Cardiac muscle cell (in vitro differentiated cells and primary cell): ENCODE measurements around the gene MAP3K2. TPM values are rescaled to one million over a fixed set of nuclear protein-coding genes. Genes with fewer than 3 reads are reported as not detected.

Source experiments
- DNase-seq, 2 donors: peaks; one replicate each; pipeline versions ENCODE4 v3.0.0 to v3.0.0-alpha.2; 2010 to 2017; ENCODE audit warnings: low read depth in 1 of 2, low spot score in 1 of 2
- H3K27ac ChIP-seq: fragments of 200-600 bp; sonication (generic); 2 replicates; pipeline ENCODE4 v1.5.1; 2016
- H3K27me3 ChIP-seq: fragments of 200-600 bp; sonication (generic); 2 replicates; pipeline ENCODE4 v1.6.0; 2016; ENCODE audit warnings: control low read depth
- H3K36me3 ChIP-seq: fragments of 200-600 bp; sonication (generic); 2 replicates; pipeline ENCODE4 v1.5.1; 2016; ENCODE audit warnings: control low read depth
- H3K4me1 ChIP-seq: fragments of 200-600 bp; sonication (generic); 2 replicates; pipeline ENCODE4 v1.8.1; 2017; ENCODE audit warnings: low read depth, mild to moderate bottlenecking, mixed run types
- H3K4me3 ChIP-seq: fragments of 200-600 bp; sonication (generic); 2 replicates; pipeline ENCODE4 v1.5.1; 2016; ENCODE audit warnings: mild to moderate bottlenecking
- H3K9me3 ChIP-seq: fragments of 200-600 bp; sonication (generic); 2 replicates; pipeline ENCODE4 v1.5.1; 2017; ENCODE audit warnings: low read depth, mild to moderate bottlenecking, control low read depth
- CTCF ChIP-seq: IDR thresholded peaks from 2 replicates; pipeline ENCODE4 v1.5.1; 2012; ENCODE audit warnings: low read depth, mild to moderate bottlenecking, low read length
- polyA plus RNA-seq: library from polyadenylated mRNA; unstranded; fragments of >200 nt; fragmentation: Nextera tagmentation; extraction: Ambion mirVana; gene quantifications from 2 replicates; pipeline ENCODE4 v1.2.1, GENCODE V29; 2016
- total RNA-seq: library from RNA; depleted of rRNA; stranded (reverse); fragments of >200 nt; gene quantifications from 2 replicates; pipeline ENCODE4 v1.2.3, GENCODE V29; 2016

The MAP3K2 gene
- total and polyA plus RNA-seq, 2 experiments from 2014 or later, result 36.6 to 40.2 TPM

GRCh38 chr2:127429291-127429690, 41.5 kb upstream of the MAP3K2 start:
- no peak for TF ChIP-seq CTCF
- Histone ChIP-seq H3K4me3 (no peak overlapping the region), H3K4me1 (no peaks in the 10 kb centered on the region), H3K27me3 (peaks cover 12% of the 10 kb centered on the region), H3K9me3 (no peaks in the 10 kb centered on the region), H3K27ac (no peak overlapping the region), H3K36me3 (no peaks in the 10 kb centered on the region)
- DNase-seq, result no peak

- H3K4me1 ChIP-seq, result no peaks in the 10 kb centered on the region
- no peak overlapping the region for H3K27ac ChIP-seq
- no peak for TF ChIP-seq CTCF
- no peaks in the 10 kb centered on the region for H3K36me3 ChIP-seq
- H3K4me3 ChIP-seq, result no peak overlapping the region
- H3K9me3 ChIP-seq, result no peaks in the 10 kb centered on the region
- no peak for DNase-seq
- peaks cover 17% of the 10 kb centered on the region for H3K27me3 ChIP-seq
Measured at GRCh38 chr2:127428815-127429109, 41.0 kb upstream of the MAP3K2 start.

GRCh38 chr2:127428057-127428814, 40.5 kb upstream of the MAP3K2 start:
- H3K36me3 ChIP-seq, result no peaks in the 10 kb centered on the region
- no peak for DNase-seq
- TF ChIP-seq CTCF, result no peak
- H3K9me3 ChIP-seq, result no peaks in the 10 kb centered on the region
- H3K27ac ChIP-seq, result no peak overlapping the region
- H3K4me1 ChIP-seq, result no peaks in the 10 kb centered on the region
- H3K27me3 ChIP-seq, result peaks cover 23% of the 10 kb centered on the region
- H3K4me3 ChIP-seq, result no peak overlapping the region

- Histone ChIP-seq H3K27me3 (peaks cover 30% of the 10 kb centered on the region), H3K36me3 (no peaks in the 10 kb centered on the region), H3K27ac (no peak overlapping the region), H3K4me1 (no peaks in the 10 kb centered on the region), H3K9me3 (no peaks in the 10 kb centered on the region), H3K4me3 (no peak overlapping the region)
- TF ChIP-seq CTCF, result no peak
- no peak for DNase-seq
Measured at GRCh38 chr2:127427376-127428056, 39.7 kb upstream of the MAP3K2 start.

- no peak for TF ChIP-seq CTCF
- Histone ChIP-seq H3K36me3 (no peaks in the 10 kb centered on the region), H3K27me3 (peaks cover 38% of the 10 kb centered on the region), H3K9me3 (no peaks in the 10 kb centered on the region), H3K27ac (no peak overlapping the region), H3K4me3 (no peak overlapping the region), H3K4me1 (no peaks in the 10 kb centered on the region)
- DNase-seq, result no peak
Measured at GRCh38 chr2:127426501-127427354, 39.0 kb upstream of the MAP3K2 start.
